Measurements from ENCODE around the gene TM9SF4.

The TM9SF4 gene

GRCh38 chr20:32141465-32141980 is 32.0 kb downstream of the TM9SF4 start:
- Histone ChIP-seq H3K9me3 (ENCODE audit: control insufficient read depth, insufficient read depth, low read depth, low read length) (no peaks in the 10 kb centered on the region), H3K4me1 (ENCODE audit: control insufficient read depth, insufficient read depth, low read length) (no peaks in the 10 kb centered on the region), H3K36me3 (ENCODE audit: control insufficient read depth in 2 of 2, insufficient read depth in 1 of 2, low read length in 2 of 2) (peaks cover 19 to 97% of the 10 kb centered on the region in 2 experiments; a peak in 2 of 3 replicates), H3K27ac (ENCODE audit: extremely low read depth, low read depth, low read length) (no peak overlapping the region), H3K4me3 (ENCODE audit: low read depth, low read length) (no peak overlapping the region)
- ChIA-PET POLR2A (no interaction called here), CTCF (no interaction called here)
- TF ChIP-seq REPIN1 (tag by site-specific recombination; IDR thresholded peaks at IDR 0.05; ENCODE audit: low read depth), result no peak
- TF ChIP-seq ZNF473 (tag by site-specific recombination; IDR thresholded peaks at IDR 0.05), result no peak
- TF ChIP-seq KLF17 (tag by site-specific recombination; IDR thresholded peaks at IDR 0.05), result no peak
- no peak for TF ChIP-seq ZEB2 (tag by site-specific recombination; IDR thresholded peaks at IDR 0.05)
- TF ChIP-seq YY1 (tag by site-specific recombination; IDR thresholded peaks at IDR 0.05), result no peak
- no peak for TF ChIP-seq ZNF24 (tag by site-specific recombination; IDR thresholded peaks at IDR 0.05)
- TF ChIP-seq ZBTB44 (tag by site-specific recombination; IDR thresholded peaks at IDR 0.05), result no peak
- TF ChIP-seq ZNF426 (tag by site-specific recombination; IDR thresholded peaks at IDR 0.05), result no peak
- TF ChIP-seq ZNF837 (tag by site-specific recombination; IDR thresholded peaks at IDR 0.05), result no peak
- TF ChIP-seq ZBTB1 (tag by site-specific recombination; IDR thresholded peaks at IDR 0.05), result no peak
- no peak for TF ChIP-seq FEZF1 (tag by site-specific recombination; IDR thresholded peaks at IDR 0.05)
- TF ChIP-seq ZNF549 (tag by site-specific recombination; IDR thresholded peaks at IDR 0.05), result no peak
- no peak for TF ChIP-seq ZNF175 (tag by site-specific recombination; IDR thresholded peaks at IDR 0.05)
- no peak for TF ChIP-seq ZNF354C (tag by site-specific recombination; IDR thresholded peaks at IDR 0.05; ENCODE audit: borderline replicate concordance, low read depth)
- no peak for TF ChIP-seq ZNF184 (tag by site-specific recombination; IDR thresholded peaks at IDR 0.05)

- Histone ChIP-seq H3K4me3 (ENCODE audit: low read depth, low read length) (no peak overlapping the region), H3K27ac (ENCODE audit: extremely low read depth, low read depth, low read length) (no peak overlapping the region), H3K36me3 (ENCODE audit: control insufficient read depth in 2 of 2, insufficient read depth in 1 of 2, low read length in 2 of 2) (peaks cover 23 to 94% of the 10 kb centered on the region in 2 experiments; a peak in 2 of 3 replicates), H3K9me3 (ENCODE audit: control insufficient read depth, insufficient read depth, low read depth, low read length) (no peaks in the 10 kb centered on the region), H3K4me1 (ENCODE audit: control insufficient read depth, insufficient read depth, low read length) (no peaks in the 10 kb centered on the region)
- TF ChIP-seq PRDM4 (tag by site-specific recombination; IDR thresholded peaks at IDR 0.05) (no peak), INSM2 (tag by site-specific recombination; IDR thresholded peaks at IDR 0.05) (no peak), ZBTB44 (tag by site-specific recombination; IDR thresholded peaks at IDR 0.05) (no peak)
- ChIA-PET POLR2A (no interaction called here), CTCF (no interaction called here)
Measured at GRCh38 chr20:32142088-32142487, 32.6 kb downstream of the TM9SF4 start.
